Measurements from ENCODE around the gene SLC1A2.

GRCh38 chr11:35376118-35376510, 43.2 kb downstream of the SLC1A2 start:
- TF ChIP-seq CTCF (conservative IDR thresholded peaks at IDR 0.05; ENCODE audit: low read depth, low read length) (no peak), EZH2 (IDR thresholded peaks at IDR 0.05; ENCODE audit: borderline replicate concordance, low read depth, low read length, poor library complexity, severe bottlenecking) (no peak)
